Measurements from ENCODE around the gene PTPN14. TPM values are rescaled to one million over a fixed set of nuclear protein-coding genes. Genes with fewer than 3 reads are reported as not detected.

The PTPN14 gene
- total and polyA plus RNA-seq, 2 of the 8 experiments (the other 6 are each of a cell fraction or from before 2014, with no cell fraction given) = 14.4 to 93.6 TPM

- no peak for TF ChIP-seq RNF2 (IDR thresholded peaks at IDR 0.05; ENCODE audit: borderline replicate concordance, low read depth, low read length, missing control alignments, poor library complexity, severe bottlenecking)
- no peak for TF ChIP-seq EGR1 (IDR thresholded peaks at IDR 0.05; ENCODE audit: borderline replicate concordance, low read depth, low read length)
- no peak for TF ChIP-seq SUZ12 (IDR thresholded peaks at IDR 0.05; ENCODE audit: low read length)
Measured at GRCh38 chr1:214548988-214549387, 2.4 kb downstream of the PTPN14 start (continued).
